Neural progenitor cell (in vitro differentiated cells): ENCODE data around the gene FBF1. TPM values are rescaled to one million over a fixed set of nuclear protein-coding genes. Genes with fewer than 3 reads are reported as not detected.

Experiments used
- DNase-seq: peaks from one replicate; pipeline ENCODE4 v3.0.0-alpha.2; 2016; ENCODE audit warnings: low spot score
- H2AFZ ChIP-seq: fragments of 200-600 bp; sonication (generic); replicated peaks from 2 replicates; pipeline ENCODE4 v1.6.1; 2016; ENCODE audit warnings: antibody characterized with exemption
- H3F3A ChIP-seq: fragments of 200-600 bp; sonication (generic); 2 replicates; pipeline ENCODE4 v1.6.1; 2016; ENCODE audit warnings: antibody characterized with exemption, low read depth
- H3K27ac ChIP-seq: fragments of 200-600 bp; sonication (generic); 2 replicates; pipeline ENCODE4 v1.5.1; 2016; ENCODE audit warnings: mild to moderate bottlenecking
- H3K27me3 ChIP-seq: fragments of 200-600 bp; sonication (generic); 2 replicates; pipeline ENCODE4 v1.6.1; 2016; ENCODE audit warnings: mild to moderate bottlenecking, moderate library complexity
- H3K36me3 ChIP-seq: fragments of 200-600 bp; sonication (generic); 2 replicates; pipeline ENCODE4 v1.5.1; 2016
- H3K4me1 ChIP-seq: fragments of 200-600 bp; sonication (generic); 2 replicates; pipeline ENCODE4 v1.6.1; 2016; ENCODE audit warnings: mixed run types
- H3K4me2 ChIP-seq: fragments of 200-600 bp; sonication (generic); 2 replicates; pipeline ENCODE4 v1.6.1; 2016
- H3K4me3 ChIP-seq: fragments of 200-600 bp; sonication (generic); 2 replicates; pipeline ENCODE4 v1.5.1; 2016
- H3K79me2 ChIP-seq: fragments of 200-600 bp; sonication (generic); 2 replicates; pipeline ENCODE4 v1.6.1; 2016; ENCODE audit warnings: low read depth
- H3K9ac ChIP-seq: fragments of 200-600 bp; sonication (generic); 2 replicates; pipeline ENCODE4 v1.6.1; 2016
- H3K9me3 ChIP-seq: fragments of 200-600 bp; sonication (generic); 2 replicates; pipeline ENCODE4 v1.5.1; 2016; ENCODE audit warnings: low read depth
- H4K20me1 ChIP-seq: fragments of 200-600 bp; sonication (generic); 2 replicates; pipeline ENCODE4 v1.6.1; 2016; ENCODE audit warnings: low read depth
- H3K27ac Mint-ChIP-seq: 3 replicates; pipeline ENCODE4 v1.8.0; 2021; ENCODE audit warnings: mixed read lengths
- H3K27me3 Mint-ChIP-seq: 2 replicates; pipeline ENCODE4 v1.8.0; 2022; ENCODE audit warnings: low read depth, mild to moderate bottlenecking, inconsistent platforms, moderate library complexity, mixed read lengths; ENCODE audit not compliant: insufficient read depth
- H3K36me3 Mint-ChIP-seq: 3 replicates; pipeline ENCODE4 v1.8.0; 2021; ENCODE audit warnings: mixed read lengths
- H3K4me1 Mint-ChIP-seq: 3 replicates; pipeline ENCODE4 v1.8.0; 2021; ENCODE audit warnings: mixed read lengths
- H3K4me3 Mint-ChIP-seq: 3 replicates; pipeline ENCODE4 v1.8.0; 2021; ENCODE audit warnings: mild to moderate bottlenecking, moderate library complexity, mixed read lengths
- H3K9me3 Mint-ChIP-seq: 3 replicates; pipeline ENCODE4 v1.8.0; 2020; ENCODE audit warnings: mixed read lengths
- EZH2 ChIP-seq: fragments of 200-600 bp; sonication (generic); IDR thresholded peaks from 2 replicates; pipeline ENCODE4 v1.6.1; 2017; ENCODE audit warnings: antibody characterized with exemption, mild to moderate bottlenecking, moderate library complexity
- EZH2phosphoT487 ChIP-seq: fragments of 200-600 bp; sonication (generic); IDR thresholded peaks from 2 replicates; pipeline ENCODE4 v1.6.1; 2017; ENCODE audit warnings: antibody characterized with exemption
- total RNA-seq: library from RNA; depleted of rRNA; stranded (reverse); fragments of >200 nt; gene quantifications from 2 replicates; pipeline ENCODE4 v1.2.3, GENCODE V29; 2015; ENCODE audit warnings: low replicate concordance
- TF ChIP-seq, protein P1 (sequence below): fragments of 200-600 bp; sonication (generic); IDR thresholded peaks from 2 replicates; pipeline ENCODE4 v1.5.1; 2017; ENCODE audit warnings: antibody characterized with exemption, mild to moderate bottlenecking

FBF1 gene
- total RNA-seq, 1 donor from 2014 or later = 11.2 TPM

DNA sequence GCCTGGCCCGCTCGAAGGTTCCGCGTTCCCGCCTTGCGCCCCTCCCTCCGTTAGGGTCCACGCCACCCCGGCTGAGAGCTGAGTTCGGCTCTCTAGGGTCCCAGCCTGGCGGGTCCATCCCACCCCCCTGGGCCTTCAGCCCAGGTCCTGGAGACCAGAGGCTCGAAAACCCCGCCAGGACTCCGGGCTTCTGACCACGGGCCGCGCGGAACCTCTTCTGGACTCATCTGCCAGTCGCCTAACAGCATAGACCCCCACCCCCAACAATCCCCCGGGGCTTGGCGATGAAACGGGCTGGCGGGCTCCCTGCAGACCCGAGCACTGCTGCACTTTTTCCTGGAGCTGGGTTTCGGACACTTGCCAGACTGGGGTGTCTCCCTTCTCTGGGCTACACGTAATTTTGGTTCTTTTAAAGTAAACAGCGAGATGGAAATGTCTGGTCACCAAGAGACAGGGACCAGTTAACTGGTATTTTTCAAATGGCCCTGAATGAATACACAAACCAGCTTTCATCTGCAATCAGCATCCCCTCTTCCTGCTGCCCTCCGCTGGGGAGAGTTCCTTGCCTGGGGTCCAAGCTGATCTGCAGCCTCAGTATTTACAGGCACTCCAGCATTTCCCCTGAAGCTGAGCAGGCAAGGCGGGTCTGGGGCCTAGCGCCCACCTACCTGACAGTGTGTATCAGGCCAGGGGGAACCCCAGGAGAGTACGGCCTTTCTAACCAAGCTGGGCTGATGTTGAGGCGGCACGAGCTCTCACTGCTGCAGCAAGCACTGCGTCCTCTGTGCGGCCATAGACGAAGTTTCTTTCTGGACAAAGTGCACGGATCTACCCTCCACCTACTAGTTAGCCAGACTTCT, 43.5 kb downstream of the FBF1 start:
- Histone ChIP-seq H3K4me1 (peaks cover 16% of the 10 kb centered on the region), H3K79me2 (peaks cover 26% of the 10 kb centered on the region), H4K20me1 (peaks cover 11% of the 10 kb centered on the region), H3K27ac (peak overlapping the region; percentile 8), H3K27me3 (no peaks in the 10 kb centered on the region), H3K9ac (no peak overlapping the region), H3K4me3 (peak overlapping the region; percentile 68), H3K36me3 (no peaks in the 10 kb centered on the region), H2AFZ (peak overlapping the region; percentile 70), H3K9me3 (no peaks in the 10 kb centered on the region), H3K4me2 (peak overlapping the region; percentile 78), H3F3A (peaks cover 14% of the 10 kb centered on the region)
- Mint-ChIP-seq H3K4me3 (peak overlapping the region; percentile 80), H3K9me3 (no peaks in the 10 kb centered on the region), H3K36me3 (peaks cover 2% of the 10 kb centered on the region), H3K27me3 (peaks cover 5% of the 10 kb centered on the region), H3K27ac (peak overlapping the region; percentile 78), H3K4me1 (peaks cover 26% of the 10 kb centered on the region)
- TF ChIP-seq, protein P1, sequence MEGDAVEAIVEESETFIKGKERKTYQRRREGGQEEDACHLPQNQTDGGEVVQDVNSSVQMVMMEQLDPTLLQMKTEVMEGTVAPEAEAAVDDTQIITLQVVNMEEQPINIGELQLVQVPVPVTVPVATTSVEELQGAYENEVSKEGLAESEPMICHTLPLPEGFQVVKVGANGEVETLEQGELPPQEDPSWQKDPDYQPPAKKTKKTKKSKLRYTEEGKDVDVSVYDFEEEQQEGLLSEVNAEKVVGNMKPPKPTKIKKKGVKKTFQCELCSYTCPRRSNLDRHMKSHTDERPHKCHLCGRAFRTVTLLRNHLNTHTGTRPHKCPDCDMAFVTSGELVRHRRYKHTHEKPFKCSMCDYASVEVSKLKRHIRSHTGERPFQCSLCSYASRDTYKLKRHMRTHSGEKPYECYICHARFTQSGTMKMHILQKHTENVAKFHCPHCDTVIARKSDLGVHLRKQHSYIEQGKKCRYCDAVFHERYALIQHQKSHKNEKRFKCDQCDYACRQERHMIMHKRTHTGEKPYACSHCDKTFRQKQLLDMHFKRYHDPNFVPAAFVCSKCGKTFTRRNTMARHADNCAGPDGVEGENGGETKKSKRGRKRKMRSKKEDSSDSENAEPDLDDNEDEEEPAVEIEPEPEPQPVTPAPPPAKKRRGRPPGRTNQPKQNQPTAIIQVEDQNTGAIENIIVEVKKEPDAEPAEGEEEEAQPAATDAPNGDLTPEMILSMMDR = no peak
- TF ChIP-seq EZH2phosphoT487 = no peak
- no peak for TF ChIP-seq EZH2
- peak; percentile 52 for DNase-seq

DNA sequence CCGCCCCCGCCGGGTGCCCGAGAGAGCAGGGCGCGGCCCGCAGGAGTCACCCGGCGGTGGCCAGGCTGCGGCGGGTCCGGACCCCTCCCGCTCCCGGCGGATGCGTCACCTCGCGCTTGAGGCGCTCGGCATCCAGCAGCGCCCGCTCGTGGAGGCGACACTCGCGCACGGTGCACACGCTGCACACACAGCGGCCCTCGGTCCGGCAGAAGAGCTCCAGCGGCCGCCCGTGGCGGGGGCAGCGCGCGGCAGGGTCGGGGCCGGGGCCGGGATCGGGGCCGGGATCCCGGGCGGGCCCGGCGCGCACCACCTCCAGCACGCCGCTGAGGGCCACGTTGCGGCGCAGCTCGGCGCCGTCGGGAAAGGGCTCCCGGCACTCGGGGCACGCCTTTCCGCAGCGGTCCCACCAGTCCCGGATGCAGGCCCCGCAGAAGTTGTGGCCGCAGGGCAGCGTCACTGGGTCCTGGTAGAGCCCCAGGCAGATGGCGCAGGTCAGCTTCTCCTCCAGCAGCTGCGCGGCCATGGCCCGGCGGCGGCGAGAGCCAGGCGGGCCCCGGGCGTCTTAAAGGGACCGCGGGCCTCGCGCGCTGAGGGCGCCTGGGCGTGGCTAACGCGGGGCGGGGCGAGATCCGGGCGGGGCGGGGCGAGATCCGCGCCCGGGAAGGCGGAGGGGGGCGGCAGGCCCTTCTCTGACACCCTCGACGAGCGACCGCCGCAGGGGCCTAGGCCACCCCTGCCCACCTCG, 44.3 kb downstream of the FBF1 start, which contains the start of gene TRIM65:
TRIM65 (minus strand) TSS at position 537 of the 745 bp plus-strand sequence; CDS start at position 523, 14 bp downstream.
- H3K79me2 ChIP-seq = peaks cover 26% of the 10 kb centered on the region
- peaks cover 14% of the 10 kb centered on the region for H3F3A ChIP-seq
- no peaks in the 10 kb centered on the region for H3K36me3 ChIP-seq
- peak within 1 kb of the TSS; percentile 68 for H3K4me3 ChIP-seq
- peak; percentile 91 for DNase-seq
- peaks cover 2% of the 10 kb centered on the region for H3K36me3 Mint-ChIP-seq
- peaks cover 7% of the 10 kb centered on the region for H3K27me3 Mint-ChIP-seq
- peak within 1 kb of the TSS; percentile 78 for H3K27ac Mint-ChIP-seq
- H3K27me3 ChIP-seq = no peaks in the 10 kb centered on the region
- peak within 1 kb of the TSS; percentile 70 for H2AFZ ChIP-seq
- TF ChIP-seq EZH2phosphoT487 = no peak
- TF ChIP-seq, protein P1 = peak; percentile 12
- TF ChIP-seq EZH2 = peak; percentile 37
- peak within 1 kb of the TSS; percentile 4 for H3K9ac ChIP-seq
- peak within 1 kb of the TSS; percentile 8 for H3K27ac ChIP-seq
- no peaks in the 10 kb centered on the region for H3K9me3 Mint-ChIP-seq
- H4K20me1 ChIP-seq = peaks cover 11% of the 10 kb centered on the region
- H3K4me1 ChIP-seq = peaks cover 16% of the 10 kb centered on the region
- H3K4me1 Mint-ChIP-seq = peaks cover 28% of the 10 kb centered on the region
- peak within 1 kb of the TSS; percentile 78 for H3K4me2 ChIP-seq
- peak within 1 kb of the TSS; percentile 82 for H3K4me3 Mint-ChIP-seq
- no peaks in the 10 kb centered on the region for H3K9me3 ChIP-seq

DNA sequence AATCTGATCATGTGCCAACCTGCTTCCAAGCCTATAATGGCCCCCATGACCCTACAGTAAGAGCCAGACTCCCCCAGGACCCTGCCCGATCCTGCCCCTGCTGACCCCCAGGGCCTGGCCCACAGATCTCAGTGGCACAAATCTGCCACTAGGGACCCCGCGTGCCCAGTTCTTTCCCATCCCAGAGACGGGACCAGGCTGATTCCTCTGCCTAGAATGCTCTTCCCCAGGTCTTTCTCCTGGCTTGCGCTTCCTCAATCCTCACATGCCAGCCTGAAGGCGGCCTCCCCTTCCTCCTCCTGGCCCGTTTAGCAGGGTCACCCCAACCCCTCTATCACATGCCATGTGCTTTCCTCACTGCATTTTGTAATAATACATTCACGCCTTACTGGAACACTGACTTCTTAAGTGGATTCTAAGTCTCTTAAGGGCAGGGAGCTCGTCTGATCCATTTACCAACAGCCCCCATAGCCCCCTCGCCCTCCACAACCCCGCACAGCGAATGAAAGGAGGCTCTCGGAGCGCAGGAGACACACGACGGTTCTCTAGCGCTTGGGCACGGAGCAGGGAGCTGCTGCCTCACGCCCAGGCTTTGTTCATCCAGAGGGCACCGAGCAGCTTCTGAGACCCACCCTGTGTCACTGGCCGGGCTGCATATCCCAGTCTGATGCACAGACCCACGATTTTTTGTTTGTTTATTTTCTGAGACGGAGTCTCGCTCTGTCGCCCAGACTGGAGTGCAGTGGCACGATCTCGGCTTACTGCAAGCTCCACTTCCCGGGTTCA, 45.3 kb downstream of the FBF1 start:
- H3K9me3 Mint-ChIP-seq = no peaks in the 10 kb centered on the region
- H3K9ac ChIP-seq = peak overlapping the region; percentile 4
- peak overlapping the region; percentile 68 for H3K4me3 ChIP-seq
- peaks cover 26% of the 10 kb centered on the region for H3K79me2 ChIP-seq
- no peaks in the 10 kb centered on the region for H3K36me3 ChIP-seq
- peaks cover 11% of the 10 kb centered on the region for H4K20me1 ChIP-seq
- peak overlapping the region; percentile 82 for H3K4me3 Mint-ChIP-seq
- H3K27ac Mint-ChIP-seq = peak overlapping the region; percentile 44
- peak overlapping the region; percentile 29 for H2AFZ ChIP-seq
- peaks cover 16% of the 10 kb centered on the region for H3K4me1 ChIP-seq
- H3K36me3 Mint-ChIP-seq = no peaks in the 10 kb centered on the region
- H3K9me3 ChIP-seq = no peaks in the 10 kb centered on the region
- DNase-seq = peak; percentile 67
- peaks cover 35% of the 10 kb centered on the region for H3K4me1 Mint-ChIP-seq
- TF ChIP-seq EZH2phosphoT487 (no peak), EZH2 (no peak)
- TF ChIP-seq, protein P1 = peak; percentile 54
- no peak overlapping the region for H3K27ac ChIP-seq
- peaks cover 14% of the 10 kb centered on the region for H3F3A ChIP-seq
- no peaks in the 10 kb centered on the region for H3K27me3 ChIP-seq
- peak overlapping the region; percentile 78 for H3K4me2 ChIP-seq
- H3K27me3 Mint-ChIP-seq = peaks cover 5% of the 10 kb centered on the region
